HG03457 (cell line): Measurements from ENCODE around the gene IGSF11.
"Not testable (repeated sequence)": the region's sequence is repeated elsewhere in the genome, so short reads cannot be mapped to it uniquely, and the experiment has no call there.

ENCODE experiments used
- ATAC-seq: cut with Tn5 transposase; IDR thresholded peaks from one replicate; pipeline ENCODE4 v1.9.1; 2021; ENCODE audit warnings: moderate number of reproducible peaks; ENCODE audit not compliant: unreplicated experiment

IGSF11 gene

DNA sequence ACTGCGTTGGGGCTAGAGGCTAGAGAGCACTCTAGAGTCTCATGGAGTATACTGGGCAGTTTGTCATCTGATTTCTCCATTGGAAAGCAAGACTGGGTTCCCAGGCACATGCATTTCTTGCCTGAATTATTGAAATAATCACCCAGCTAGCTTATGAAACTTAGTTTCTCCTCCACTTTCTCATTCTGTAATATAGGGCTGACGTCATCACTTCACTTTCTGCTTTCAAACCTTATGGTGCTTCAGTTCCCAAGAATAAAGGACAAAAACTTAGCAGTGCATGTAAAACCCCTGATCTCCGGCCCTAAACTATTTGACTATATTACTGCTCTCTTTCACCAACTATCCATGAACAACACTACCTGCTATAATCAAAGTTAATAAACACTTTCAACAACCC is 147.9 kb downstream of the IGSF11 start:
- ATAC-seq = no peak

DNA sequence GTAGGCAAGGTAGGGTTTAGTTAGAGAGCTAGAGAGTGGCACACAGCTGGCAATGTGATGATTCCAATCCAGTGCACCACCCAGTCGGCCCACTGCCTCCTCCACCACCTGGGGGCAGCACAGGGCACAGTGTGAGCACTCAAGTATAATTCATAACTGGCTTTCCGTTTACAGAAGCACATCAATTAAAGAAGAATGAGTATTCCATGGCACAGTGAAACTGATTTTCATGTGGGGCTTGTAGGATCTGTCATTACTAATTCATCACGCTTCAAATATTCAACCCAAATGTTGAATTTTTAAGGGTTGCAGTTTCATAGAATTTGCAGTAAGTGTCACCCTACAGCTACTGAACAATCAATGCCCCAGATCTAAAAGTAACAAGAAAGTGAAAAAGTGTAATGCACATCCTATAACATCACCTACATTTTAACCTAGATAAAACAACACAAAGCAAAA is 149.9 kb downstream of the IGSF11 start:
- ATAC-seq = no peak

DNA sequence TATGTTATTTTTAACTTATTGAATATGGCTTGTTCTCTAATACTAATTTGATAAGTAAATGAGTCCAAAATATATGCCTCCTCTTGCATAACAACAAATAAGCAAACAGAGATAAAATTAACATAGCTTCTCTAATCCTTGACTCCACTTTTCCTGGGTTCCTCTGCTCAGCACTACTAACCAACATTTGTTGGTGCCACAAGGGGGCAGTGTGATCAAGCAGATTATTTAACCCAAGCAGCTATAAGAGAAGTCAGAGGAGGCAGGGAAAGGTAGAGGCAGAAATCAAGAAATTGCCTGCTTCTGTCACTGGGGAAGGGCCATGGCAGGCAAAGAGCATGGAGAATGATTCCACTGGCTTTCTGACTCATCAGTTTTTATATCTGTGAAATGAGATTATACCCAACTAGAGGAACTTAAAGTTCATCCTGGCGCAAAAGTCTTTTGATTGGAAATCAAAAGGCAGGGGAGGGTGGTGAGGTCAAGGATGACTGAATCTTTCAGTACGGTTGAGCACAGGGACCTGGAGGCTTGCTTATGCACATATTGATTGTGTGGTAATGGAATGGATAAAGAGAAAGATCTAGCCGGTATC is 152.2 kb downstream of the IGSF11 start:
- ATAC-seq = peak; percentile 56

DNA sequence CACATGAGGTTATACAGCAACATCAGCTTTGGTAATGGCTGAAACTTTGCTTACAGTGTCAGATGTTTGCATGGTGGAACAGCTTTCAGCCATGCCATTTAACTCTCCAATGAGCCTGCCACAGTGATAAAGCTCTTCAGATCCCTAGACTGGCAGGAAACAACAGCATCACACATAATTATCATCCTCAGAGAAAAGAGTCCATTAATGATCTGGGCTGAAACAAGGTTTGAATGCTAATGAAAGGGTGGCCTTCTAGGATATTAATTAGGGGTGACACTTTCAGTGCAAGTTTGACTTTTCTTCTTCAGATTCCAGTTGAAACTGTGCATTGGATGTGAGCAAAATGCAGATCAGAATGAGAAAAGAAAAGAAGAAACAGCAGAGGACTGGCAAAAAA is 166.6 kb downstream of the IGSF11 start:
- ATAC-seq = no peak

DNA sequence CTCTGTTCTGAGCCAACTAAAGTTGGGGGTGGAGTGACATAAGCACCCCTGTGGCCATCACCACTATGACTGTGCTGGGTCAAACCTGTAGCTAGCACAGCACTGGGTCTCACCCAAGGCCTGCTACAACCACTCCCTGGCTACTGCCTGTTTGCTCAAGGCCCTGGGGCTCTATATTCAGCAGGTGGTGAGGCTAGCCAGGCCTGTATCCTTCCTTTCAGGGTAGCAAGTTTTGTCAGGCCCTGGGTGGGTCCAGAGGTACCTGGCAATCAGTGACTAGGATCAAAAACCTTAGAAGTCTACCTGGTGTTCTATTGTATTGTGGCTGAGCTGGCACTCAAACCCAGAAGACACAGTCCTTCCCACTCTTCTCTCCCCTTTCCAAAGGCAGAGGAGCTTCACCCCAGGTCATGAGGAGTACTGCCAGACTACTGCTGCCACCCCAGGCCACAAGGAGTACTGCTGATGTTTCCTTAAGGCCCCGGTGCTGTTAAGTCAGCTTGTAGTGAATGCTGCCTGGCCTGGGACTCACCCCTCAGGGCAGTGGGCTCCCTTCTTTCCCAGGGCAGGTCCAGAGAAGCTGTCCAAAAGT is 170.8 kb downstream of the IGSF11 start:
- peak; percentile 83 for ATAC-seq

DNA sequence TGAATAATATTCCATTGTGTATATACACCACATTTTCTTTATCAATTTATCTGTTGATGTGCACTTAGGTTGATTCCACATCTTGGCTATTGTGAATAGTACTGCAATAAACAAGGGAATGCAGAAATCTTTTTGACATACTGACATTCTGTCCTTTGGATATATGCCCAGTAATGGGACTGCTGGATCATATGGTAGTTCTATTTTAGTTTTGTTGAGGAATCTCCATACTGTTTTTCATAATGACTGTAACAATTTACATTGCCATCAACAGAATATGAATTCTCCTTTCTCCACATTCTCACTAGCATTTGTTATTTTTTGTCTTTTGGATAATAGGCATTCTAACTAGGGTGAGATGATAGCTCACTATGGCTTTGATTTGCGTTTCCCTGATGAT is 174.7 kb downstream of the IGSF11 start:
- ATAC-seq = no peak

DNA sequence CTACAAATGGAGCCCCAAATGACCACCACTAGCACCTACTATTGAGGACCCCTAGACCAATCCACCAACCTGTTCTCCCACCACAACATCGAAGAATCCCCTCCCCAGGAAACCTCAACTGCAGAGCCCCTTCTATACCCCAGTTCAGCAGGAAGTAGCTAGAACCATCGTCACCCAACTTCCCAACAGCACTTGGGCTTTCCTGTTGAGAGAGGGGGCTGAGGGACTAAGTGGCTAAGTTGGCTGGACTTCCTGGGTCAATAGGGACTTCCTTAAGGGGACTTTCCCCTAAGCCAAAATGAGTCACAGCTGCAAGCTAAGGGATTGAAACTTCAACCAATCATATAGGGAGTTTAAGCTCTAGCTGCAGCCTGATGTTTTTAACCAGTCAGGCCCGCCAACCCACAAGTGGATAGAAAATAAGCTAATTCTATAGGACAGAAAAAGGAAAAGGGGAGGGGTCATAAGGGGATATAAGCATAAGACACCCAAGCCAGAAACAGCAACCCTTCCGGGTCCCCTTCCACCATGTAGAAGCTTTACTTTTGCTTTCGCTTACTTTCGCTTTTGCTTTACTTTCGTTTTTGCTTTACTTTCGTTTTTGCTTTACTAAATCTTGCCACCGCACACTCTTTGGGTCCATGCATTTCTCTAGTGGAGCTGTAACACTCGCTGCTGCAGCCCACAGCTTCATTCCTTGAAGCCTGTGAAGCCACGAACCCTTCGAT is 183.0 kb downstream of the IGSF11 start:
- ATAC-seq = not testable (repeated sequence)

DNA sequence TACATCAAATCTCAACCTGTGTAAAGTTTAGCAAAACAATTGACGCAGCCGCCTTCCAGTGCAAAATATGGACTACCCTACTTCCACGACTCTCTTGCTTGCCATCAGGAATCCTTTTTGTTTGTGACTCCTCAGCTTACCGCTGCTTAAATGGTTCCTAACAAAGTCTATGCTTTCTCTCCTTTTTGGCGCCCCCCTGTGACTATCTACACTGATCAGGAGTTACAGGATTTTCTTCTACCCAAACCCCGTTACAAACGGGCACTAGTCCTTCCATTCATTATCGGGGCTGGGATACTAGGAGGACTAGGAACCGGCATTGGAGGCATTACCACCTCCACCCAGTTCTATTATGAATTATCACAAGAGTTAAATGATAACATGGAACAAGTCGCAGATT is 184.0 kb downstream of the IGSF11 start:
- no peak for ATAC-seq
